ENCODE results near the gene RHBDL3. TPM values are rescaled to one million over a fixed set of nuclear protein-coding genes. Genes with fewer than 3 reads are reported as not detected.

The RHBDL3 gene
- total and polyA plus RNA-seq, 2 of the 8 experiments (the other 6 are each of a cell fraction or from before 2014, with no cell fraction given), result 9.6 to 12.2 TPM

GRCh38 chr17:32253117-32253611 is 12.5 kb upstream of the RHBDL3 start:
- no peak overlapping the region for H2AFZ ChIP-seq (ENCODE audit: low read length)
- no peak overlapping the region for H3K4me2 ChIP-seq (ENCODE audit: insufficient read depth in 1 of 2, low read depth in 2 of 2, low read length in 2 of 2)
- H2BK15ac ChIP-seq (ENCODE audit: low read length), result no peak overlapping the region
- no peak overlapping the region for H4K5ac ChIP-seq (ENCODE audit: insufficient read length, low read depth, low read length)
- peaks cover 0 to 2% (median 1%) of the 10 kb centered on the region in 4 experiments; a peak in 4 of 7 replicates for H3K4me1 ChIP-seq (replicated peaks in 1 of 4; ENCODE audit: control insufficient read depth in 3 of 4, insufficient read depth in 4 of 4, low read length in 3 of 4)
- no peak overlapping the region for H2AK5ac ChIP-seq (ENCODE audit: low read depth, low read length)
- no peak overlapping the region for H2BK5ac ChIP-seq (ENCODE audit: low read depth, low read length)
- no peak overlapping the region for H4K91ac ChIP-seq (replicated peaks; ENCODE audit: insufficient read length, low read length)
- no peaks in the 10 kb centered on the region for H3K9me3 ChIP-seq (ENCODE audit: insufficient read depth in 2 of 2, low read depth in 1 of 2, low read length in 1 of 2)
- H4K8ac ChIP-seq (ENCODE audit: extremely low read depth, insufficient read depth, low read length), result no peak overlapping the region
- no peak overlapping the region for H3K18ac ChIP-seq (ENCODE audit: extremely low read depth, low read length)
- H3K27me3 ChIP-seq (replicated peaks in 1 of 4; ENCODE audit: control insufficient read depth in 3 of 4, extremely low read depth in 1 of 4, insufficient read depth in 3 of 4, low read length in 3 of 4), result no peaks in the 10 kb centered on the region; a peak in 1 of 7 replicates
- no peak overlapping the region for H2BK20ac ChIP-seq (ENCODE audit: low read length)
- FAIRE-seq (peak; percentile 85), DNase-seq (ENCODE audit: low read depth in 1 of 2, low spot score in 2 of 2) (peak; percentile 59 to 92)
- H3K4me3 ChIP-seq (ENCODE audit: extremely low read depth in 1 of 4, insufficient read depth in 2 of 4, low read depth in 3 of 4, low read length in 4 of 4), result no peak overlapping the region
- no peak overlapping the region for H3K56ac ChIP-seq (replicated peaks; ENCODE audit: insufficient read length, low read depth, low read length)
- H3K27ac ChIP-seq (ENCODE audit: low read depth, low read length), result no peak overlapping the region
- H3K23me2 ChIP-seq (ENCODE audit: low read depth, low read length), result no peaks in the 10 kb centered on the region
- H3K14ac ChIP-seq (ENCODE audit: insufficient read length), result no peak overlapping the region
- no peak overlapping the region for H2BK12ac ChIP-seq (ENCODE audit: low read depth, low read length)
- H3K36me3 ChIP-seq (ENCODE audit: control insufficient read depth in 2 of 4, insufficient read depth in 4 of 4, low read length in 3 of 4), result no peaks in the 10 kb centered on the region
- ChIA-PET POLR2A (ENCODE audit: partially characterized antibody) (interaction anchor here (1.7 to 2.5 kb wide), 2 partner anchors 69 to 101 kb away, joined by 4 to 6 read pairs; no protein-coding TSS in a partner anchor), CTCF (ENCODE audit: partially characterized antibody) (interaction anchor here (0.6 to 7.6 kb wide), 28 partner anchors 9 to 342 kb away, joined by 3 to 170 read pairs (median 5); partner anchors contain the start of gene PSMD11)
- H3K79me1 ChIP-seq (ENCODE audit: low read depth, low read length), result no peaks in the 10 kb centered on the region
- no peak overlapping the region for H2BK120ac ChIP-seq (replicated peaks; ENCODE audit: low read depth, low read length)
- no peaks in the 10 kb centered on the region for H4K20me1 ChIP-seq (replicated peaks in 1 of 2; ENCODE audit: control insufficient read depth in 1 of 2, insufficient read depth in 2 of 2, low read length in 2 of 2)
- H3K9ac ChIP-seq (replicated peaks in 1 of 4; ENCODE audit: extremely low read depth in 1 of 4, low read depth in 3 of 4, low read length in 3 of 4), result no peak overlapping the region
- no peaks in the 10 kb centered on the region for H3K79me2 ChIP-seq (ENCODE audit: control insufficient read depth in 1 of 2, insufficient read depth in 2 of 2, low read length in 2 of 2)
- no peak overlapping the region for H3K23ac ChIP-seq (ENCODE audit: insufficient read length)
- 75% methylated on average over 12 of the region's 12 CpGs; no CpG with 5 or more reads in 1 of the 2 experiments for WGBS, 2 experiments (ENCODE audit: extremely low coverage in 1 of 2, insufficient coverage in 1 of 2, insufficient read length in 1 of 2, insufficient replicate concordance in 2 of 2, low coverage in 1 of 2, low lambda C conversion rate in 2 of 2, missing lambda C conversion rate in 1 of 2)
- no peak overlapping the region for H3K4ac ChIP-seq (replicated peaks; ENCODE audit: insufficient read length, low read depth, low read length)
- TF ChIP-seq RAD21 (IDR thresholded peaks at IDR 0.05 in 1 of 2, conservative IDR thresholded peaks at IDR 0.05 in 1 of 2; ENCODE audit: low read depth in 2 of 2, low read length in 2 of 2) (peak; percentile 100), USF2 (IDR thresholded peaks at IDR 0.05; ENCODE audit: low read length) (no peak), SIX5 (IDR thresholded peaks at IDR 0.05; ENCODE audit: low read depth, low read length) (no peak), BRCA1 (IDR thresholded peaks at IDR 0.05; ENCODE audit: low read depth, low read length) (no peak), GABPA (IDR thresholded peaks at IDR 0.05; ENCODE audit: borderline replicate concordance, insufficient read depth, low read length) (no peak), JUND (IDR thresholded peaks at IDR 0.05; ENCODE audit: low read length) (peak; percentile 24; the same call in 1 of the 2 replicates), TBP (IDR thresholded peaks at IDR 0.05; ENCODE audit: low read depth, low read length) (no peak), TCF12 (IDR thresholded peaks at IDR 0.05; ENCODE audit: low read depth, low read length) (no peak), EGR1 (IDR thresholded peaks at IDR 0.05; ENCODE audit: borderline replicate concordance, low read depth, low read length) (no peak), TAF1 (IDR thresholded peaks at IDR 0.05; ENCODE audit: low read depth, low read length) (no peak), CEBPB (IDR thresholded peaks at IDR 0.05; ENCODE audit: low read depth, low read length) (no peak), SIN3A (conservative IDR thresholded peaks at IDR 0.05 in 1 of 2, IDR thresholded peaks at IDR 0.05 in 1 of 2; ENCODE audit: low read depth in 1 of 2, low read length in 2 of 2) (peak in 1 of 2 experiments; percentile 61; a peak in 1 of 4 replicates)
